Dendritic cell treated with granulocyte-macrophage colony-stimulating factor and Interleukin-4, amounts not matched to agents 40 ng/mL and 50 ng/mL, for 4 days (primary cell): ENCODE measurements around the gene ANAPC2.
"Not testable (repeated sequence)": the region's sequence is repeated elsewhere in the genome, so short reads cannot be mapped to it uniquely, and the experiment has no call there.

Source experiments
- H3K27ac Mint-ChIP-seq: one replicate; pipeline ENCODE4 v1.8.0; 2022; ENCODE audit warnings: mild to moderate bottlenecking, mixed read lengths
- H3K27me3 Mint-ChIP-seq: one replicate; pipeline ENCODE4 v1.8.0; 2022; ENCODE audit warnings: mild to moderate bottlenecking, mixed read lengths
- H3K36me3 Mint-ChIP-seq: one replicate; pipeline ENCODE4 v1.8.0; 2022; ENCODE audit warnings: low read depth, mixed read lengths
- H3K4me1 Mint-ChIP-seq: one replicate; pipeline ENCODE4 v1.8.0; 2022; ENCODE audit warnings: low read depth, mixed read lengths
- H3K4me3 Mint-ChIP-seq: one replicate; pipeline ENCODE4 v1.8.0; 2022; ENCODE audit warnings: mild to moderate bottlenecking, moderate library complexity, mixed read lengths
- H3K9me3 Mint-ChIP-seq: one replicate; pipeline ENCODE4 v1.8.0; 2022; ENCODE audit warnings: mixed read lengths
- intact Hi-C: fragments of 100-400 bp; cut with micrococcal nuclease; formaldehyde crosslinking; loops from one replicate; pipeline ENCODE4 v1.15.0; 2022

Gene ANAPC2

GRCh38 chr9:137143459-137143858, 44.9 kb downstream of the ANAPC2 start:
- peaks cover 72% of the 10 kb centered on the region for H3K27me3 Mint-ChIP-seq

GRCh38 chr9:137141976-137142936, 46.1 kb downstream of the ANAPC2 start:
- peaks cover 76% of the 10 kb centered on the region for H3K27me3 Mint-ChIP-seq
- no peak overlapping the region for H3K27ac Mint-ChIP-seq
- no peak overlapping the region for H3K4me3 Mint-ChIP-seq
- no peaks in the 10 kb centered on the region for H3K9me3 Mint-ChIP-seq
- H3K4me1 Mint-ChIP-seq = peaks cover 6% of the 10 kb centered on the region
- H3K36me3 Mint-ChIP-seq = no peaks in the 10 kb centered on the region
- intact Hi-C loops = no loop called here

More at GRCh38 chr9:137143459-137143858, 44.9 kb downstream of the ANAPC2 start:
- Mint-ChIP-seq H3K4me1 (no peaks in the 10 kb centered on the region), H3K36me3 (no peaks in the 10 kb centered on the region), H3K9me3 (no peaks in the 10 kb centered on the region), H3K27ac (no peak overlapping the region), H3K4me3 (no peak overlapping the region)
- intact Hi-C loops = no loop called here

GRCh38 chr9:137141050-137141810, 47.1 kb downstream of the ANAPC2 start:
- no peaks in the 10 kb centered on the region for H3K36me3 Mint-ChIP-seq
- H3K27me3 Mint-ChIP-seq = peaks cover 78% of the 10 kb centered on the region
- no peak overlapping the region for H3K27ac Mint-ChIP-seq
- peaks cover 10% of the 10 kb centered on the region for H3K4me1 Mint-ChIP-seq
- no peaks in the 10 kb centered on the region for H3K9me3 Mint-ChIP-seq
- intact Hi-C loops = no loop called here
- H3K4me3 Mint-ChIP-seq = no peak overlapping the region

- Mint-ChIP-seq H3K27me3 (peaks cover 81% of the 10 kb centered on the region), H3K4me1 (peaks cover 11% of the 10 kb centered on the region)
- intact Hi-C loops = no loop called here
Measured at GRCh38 chr9:137140151-137141012, 48.0 kb downstream of the ANAPC2 start.

GRCh38 chr9:137139468-137140150, 48.8 kb downstream of the ANAPC2 start:
- Mint-ChIP-seq H3K9me3 (no peaks in the 10 kb centered on the region), H3K27me3 (peaks cover 84% of the 10 kb centered on the region), H3K27ac (no peak overlapping the region), H3K4me1 (peaks cover 11% of the 10 kb centered on the region), H3K4me3 (no peak overlapping the region), H3K36me3 (no peaks in the 10 kb centered on the region)
- intact Hi-C loops = no loop called here

More at GRCh38 chr9:137140151-137141012, 48.0 kb downstream of the ANAPC2 start:
- Mint-ChIP-seq H3K4me3 (no peak overlapping the region), H3K9me3 (no peaks in the 10 kb centered on the region), H3K27ac (no peak overlapping the region), H3K36me3 (no peaks in the 10 kb centered on the region)

- H3K36me3 Mint-ChIP-seq = no peaks in the 10 kb centered on the region
- intact Hi-C loops = no loop called here
- H3K4me3 Mint-ChIP-seq = no peak within 1 kb of the TSS
- H3K27me3 Mint-ChIP-seq = peaks cover 84% of the 10 kb centered on the region
- no peak within 1 kb of the TSS for H3K27ac Mint-ChIP-seq
- peaks cover 11% of the 10 kb centered on the region for H3K4me1 Mint-ChIP-seq
- H3K9me3 Mint-ChIP-seq = no peaks in the 10 kb centered on the region
Measured at GRCh38 chr9:137138722-137139467, 49.5 kb downstream of the ANAPC2 start, which contains the start of gene GRIN1. Gene GRIN1 (plus strand): TSS chr9:137139154. CDS start chr9:137139487, 333 bp downstream.

GRCh38 chr9:137138058-137138721, 50.2 kb downstream of the ANAPC2 start:
- no peak overlapping the region for H3K4me3 Mint-ChIP-seq
- H3K36me3 Mint-ChIP-seq = no peaks in the 10 kb centered on the region
- H3K9me3 Mint-ChIP-seq = no peaks in the 10 kb centered on the region
- no peak overlapping the region for H3K27ac Mint-ChIP-seq
- intact Hi-C loops = no loop called here
- H3K27me3 Mint-ChIP-seq = peaks cover 82% of the 10 kb centered on the region
- H3K4me1 Mint-ChIP-seq = peaks cover 11% of the 10 kb centered on the region

- Mint-ChIP-seq H3K27ac (no peak overlapping the region), H3K9me3 (no peaks in the 10 kb centered on the region), H3K4me3 (no peak overlapping the region), H3K4me1 (peaks cover 11% of the 10 kb centered on the region), H3K36me3 (no peaks in the 10 kb centered on the region), H3K27me3 (peaks cover 80% of the 10 kb centered on the region)
- intact Hi-C loops = no loop called here
Measured at GRCh38 chr9:137136881-137137607, 51.3 kb downstream of the ANAPC2 start.

GRCh38 chr9:137136261-137136880, 52.0 kb downstream of the ANAPC2 start:
- Mint-ChIP-seq H3K27me3 (peaks cover 78% of the 10 kb centered on the region), H3K36me3 (no peaks in the 10 kb centered on the region), H3K4me1 (peaks cover 11% of the 10 kb centered on the region), H3K9me3 (no peaks in the 10 kb centered on the region), H3K27ac (no peak overlapping the region), H3K4me3 (no peak overlapping the region)
- intact Hi-C loops = no loop called here

GRCh38 chr9:137135154-137135553, 53.2 kb downstream of the ANAPC2 start:
- H3K4me1 Mint-ChIP-seq = peaks cover 17% of the 10 kb centered on the region
- H3K4me3 Mint-ChIP-seq, H3K27ac Mint-ChIP-seq, H3K36me3 Mint-ChIP-seq, intact Hi-C loops, H3K9me3 Mint-ChIP-seq: not testable (repeated sequence)
- H3K27me3 Mint-ChIP-seq = peaks cover 76% of the 10 kb centered on the region

GRCh38 chr9:137134191-137134590, 54.2 kb downstream of the ANAPC2 start:
- Mint-ChIP-seq H3K4me1 (peaks cover 17% of the 10 kb centered on the region), H3K36me3 (peaks cover 5% of the 10 kb centered on the region), H3K27me3 (peaks cover 67% of the 10 kb centered on the region), H3K27ac (no peak overlapping the region), H3K4me3 (no peak overlapping the region), H3K9me3 (no peaks in the 10 kb centered on the region)
- intact Hi-C loops = no loop called here
